HepG2 (cell line): ENCODE measurements around the gene ATP5MC2. TPM values are rescaled to one million over a fixed set of nuclear protein-coding genes. Genes with fewer than 3 reads are reported as not detected.

Experiments used
- MAFG ChIP-seq: sonication (generic); formaldehyde crosslinking; IDR thresholded peaks from 2 replicates; pipeline ENCODE4 v1.5.1; 2020; ENCODE audit warnings: mild to moderate bottlenecking, missing genetic modification reagents
- MYC ChIP-seq: sonication (generic); formaldehyde crosslinking; IDR thresholded peaks from 2 replicates; pipeline ENCODE4 v1.9.0; 2021; ENCODE audit warnings: missing genetic modification reagents, borderline replicate concordance
- PRPF4 ChIP-seq: fragments of 200-400 bp; formaldehyde crosslinking; IDR thresholded peaks from 2 replicates; pipeline ENCODE4 v1.6.1; 2016; ENCODE audit warnings: low read length, low read depth; ENCODE audit not compliant: poor library complexity, severe bottlenecking
- RBM39 ChIP-seq: fragments of 200-400 bp; formaldehyde crosslinking; IDR thresholded peaks from one replicate; pipeline ENCODE4 v1.6.1; 2018; ENCODE audit warnings: antibody characterized with exemption, mild to moderate bottlenecking, low read depth, low read length; ENCODE audit not compliant: poor library complexity, severe bottlenecking
- SOX6 ChIP-seq, 2 experiments: fragments of 450-650 bp in 1 of 2; sonication (generic) in 1 of 2; formaldehyde crosslinking in 1 of 2; IDR thresholded peaks; 2 replicates each; pipeline versions ENCODE4 v1.4.0 to v1.6.1; 2017 to 2020; ENCODE audit warnings: antibody characterized with exemption in 1 of 2, mild to moderate bottlenecking in 1 of 2, missing genetic modification reagents in 1 of 2
- TFAP4 ChIP-seq: sonication (generic); IDR thresholded peaks from 2 replicates; pipeline ENCODE4 v1.6.1; 2016; ENCODE audit warnings: low read depth, borderline replicate concordance
- THAP11 ChIP-seq: IDR thresholded peaks from 2 replicates; pipeline ENCODE4 v1.6.1; 2016; ENCODE audit warnings: missing biosample characterization, missing genetic modification reagents
- UBTF ChIP-seq: sonication (generic); formaldehyde crosslinking; IDR thresholded peaks from 2 replicates; pipeline ENCODE4 v1.4.0; 2020; ENCODE audit warnings: mild to moderate bottlenecking, missing genetic modification reagents
- ZBTB39 ChIP-seq: sonication (generic); formaldehyde crosslinking; IDR thresholded peaks from 2 replicates; pipeline ENCODE4 v1.5.0; 2020; ENCODE audit warnings: missing genetic modification reagents
- ZBTB7A ChIP-seq: sonication (generic); formaldehyde crosslinking; IDR thresholded peaks from 2 replicates; pipeline ENCODE4 v1.8.0; 2022; ENCODE audit warnings: mild to moderate bottlenecking, missing genetic modification reagents
- ZNF10 ChIP-seq: sonication (generic); formaldehyde crosslinking; IDR thresholded peaks from 2 replicates; pipeline ENCODE4 v1.4.0; 2020; ENCODE audit warnings: mild to moderate bottlenecking, low read depth, missing genetic modification reagents, borderline replicate concordance
- ZNF407 ChIP-seq: sonication (generic); formaldehyde crosslinking; IDR thresholded peaks from one replicate; pipeline ENCODE4 v1.5.1; 2020; ENCODE audit warnings: mild to moderate bottlenecking, missing genetic modification reagents; ENCODE audit errors: not compliant biosample characterization
- ZNF546 ChIP-seq: sonication (generic); formaldehyde crosslinking; conservative IDR thresholded peaks from 2 replicates; pipeline ENCODE4 v1.8.1; 2023; ENCODE audit warnings: mild to moderate bottlenecking, missing genetic modification reagents
- ZNF879 ChIP-seq: sonication (generic); formaldehyde crosslinking; IDR thresholded peaks from 2 replicates; pipeline ENCODE4 v1.8.1; 2023; ENCODE audit warnings: missing genetic modification reagents
- polyA plus RNA-seq, 8 experiments: library from polyadenylated mRNA; depleted of rRNA in 3 of 8; stranded (reverse) in 7 of 8; unstranded in 1 of 8; fragments of >200 nt; fragmentation: Illumina TruSeq in 4 of 8; extraction: Trizol in 4 of 8; gene quantifications; 2 replicates each; pipeline versions ENCODE4 v1.2.1 to v1.2.3, GENCODE V29; 2011 to 2016; ENCODE audit warnings: low read depth in 4 of 8, missing spikeins in 1 of 8, mixed read lengths in 1 of 8; ENCODE audit not compliant: insufficient read depth in 1 of 8
- total RNA-seq, 5 experiments: library from RNA; depleted of rRNA; stranded (reverse); fragments of >200 nt; fragmentation: Illumina TruSeq; extraction: Trizol; gene quantifications; 2 replicates each; pipeline ENCODE4 v1.2.3, GENCODE V29; 2016; ENCODE audit warnings: low read depth in 1 of 5

The ATP5MC2 gene
- total and polyA plus RNA-seq, 2 of the 13 experiments (the other 11 are each of a cell fraction or from before 2014, with no cell fraction given): 230 to 257 TPM

GRCh38 chr12:53625946-53626701 is 49.8 kb downstream of the ATP5MC2 start, which contains the start of gene ATF7 (continued):
- no peak for TF ChIP-seq SOX6 (IDR thresholded peaks at IDR 0.05)
- peak; percentile 84 for TF ChIP-seq SOX6 (CRISPR knock-in tag; IDR thresholded peaks at IDR 0.05)
- TF ChIP-seq ZBTB7A (CRISPR knock-in tag): 0 out of 2 replicates have a peak, but pooled peaks have one; percentile 26
- TF ChIP-seq RBM39: peak; percentile 86
- TF ChIP-seq MYC: peak; percentile 61
- TF ChIP-seq THAP11 (CRISPR knock-in tag): peak; percentile 86
- peak; percentile 33; the same call in 1 of the 2 replicates for TF ChIP-seq ZNF546 (CRISPR knock-in tag)
- no peak for TF ChIP-seq MAFG (CRISPR knock-in tag)
- peak; percentile 70 for TF ChIP-seq ZNF407 (CRISPR knock-in tag)
- peak; percentile 90 for TF ChIP-seq PRPF4
- TF ChIP-seq ZNF10 (CRISPR knock-in tag): no peak
- no peak for TF ChIP-seq ZNF879
- TF ChIP-seq TFAP4: peak; percentile 22; the same call in 1 of the 2 replicates
- 0 out of 2 replicates have a peak, but pooled peaks have one; percentile 52 for TF ChIP-seq ZBTB39 (CRISPR knock-in tag)
- peak; percentile 54 for TF ChIP-seq UBTF (CRISPR knock-in tag)
